NCI-H526 (cell line): ENCODE results near the gene TNNC1.
A peak's percentile ranks its signal among the peaks of the same experiment; 100 is the strongest.

Experiments used
- DNase-seq, 2 experiments: peaks; one replicate each; lab custom pipeline; 2025; lab: John Stamatoyannopoulos, UW

Gene TNNC1

DNA sequence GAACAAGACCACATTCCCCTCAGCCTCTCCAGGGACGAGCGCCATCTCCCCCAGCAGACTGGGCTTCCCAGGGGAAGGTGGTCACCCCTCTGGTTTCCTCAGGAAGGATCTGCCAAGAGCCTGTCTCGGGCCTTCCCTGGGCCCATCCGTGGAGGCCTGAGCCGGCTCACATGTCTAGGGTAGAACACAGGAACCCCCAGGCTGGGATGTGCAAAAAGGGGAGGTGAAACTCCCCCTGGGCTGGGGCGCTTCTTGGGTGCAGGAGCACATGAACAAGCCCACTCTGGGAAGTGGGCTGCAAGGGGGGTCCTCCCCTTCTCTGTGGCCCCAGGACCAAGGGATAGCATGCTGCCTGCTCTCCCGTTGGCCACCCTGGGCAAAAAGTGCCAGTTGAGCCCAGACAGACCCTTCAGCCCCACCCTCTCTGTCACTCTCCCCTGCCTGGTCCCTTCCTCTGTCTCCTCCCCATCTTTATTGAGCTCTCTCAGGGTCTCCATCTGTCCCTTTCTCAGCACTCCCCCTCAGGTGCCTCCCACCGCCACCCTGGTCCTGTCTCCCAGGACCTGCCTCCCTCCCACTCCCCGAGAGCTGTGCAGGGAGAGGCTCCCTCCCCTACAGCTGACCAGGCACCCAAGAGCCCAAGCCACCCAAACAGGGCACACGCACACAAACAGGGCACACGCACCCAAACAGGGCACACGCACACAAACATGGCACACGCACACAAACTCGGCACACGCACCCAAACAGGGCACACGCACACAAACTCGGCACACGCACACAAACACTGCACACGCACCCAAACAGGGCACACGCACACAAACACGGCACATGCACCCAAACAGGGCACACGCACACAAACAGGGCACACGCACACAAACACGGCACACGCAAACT lies 9.8 kb downstream of the TNNC1 start:
- DNase-seq: no peak

DNA sequence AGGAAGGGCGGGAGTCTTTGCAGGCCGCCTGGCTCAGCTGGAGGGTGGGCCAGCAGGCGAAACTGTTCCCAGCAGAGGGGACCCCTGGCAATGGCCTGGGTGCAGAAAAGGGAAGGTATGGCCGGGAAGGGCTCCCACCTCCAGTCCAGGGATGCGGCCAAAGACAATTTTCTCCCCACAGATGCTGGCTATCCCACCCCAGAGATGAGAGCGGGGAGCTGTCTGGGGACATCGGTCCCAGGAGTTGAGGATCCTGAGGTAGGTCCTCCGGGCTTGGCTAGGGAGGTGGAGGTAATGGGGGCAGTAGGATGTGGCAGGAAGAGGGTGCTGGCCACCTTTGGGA lies 10.6 kb downstream of the TNNC1 start:
- no peak for DNase-seq

DNA sequence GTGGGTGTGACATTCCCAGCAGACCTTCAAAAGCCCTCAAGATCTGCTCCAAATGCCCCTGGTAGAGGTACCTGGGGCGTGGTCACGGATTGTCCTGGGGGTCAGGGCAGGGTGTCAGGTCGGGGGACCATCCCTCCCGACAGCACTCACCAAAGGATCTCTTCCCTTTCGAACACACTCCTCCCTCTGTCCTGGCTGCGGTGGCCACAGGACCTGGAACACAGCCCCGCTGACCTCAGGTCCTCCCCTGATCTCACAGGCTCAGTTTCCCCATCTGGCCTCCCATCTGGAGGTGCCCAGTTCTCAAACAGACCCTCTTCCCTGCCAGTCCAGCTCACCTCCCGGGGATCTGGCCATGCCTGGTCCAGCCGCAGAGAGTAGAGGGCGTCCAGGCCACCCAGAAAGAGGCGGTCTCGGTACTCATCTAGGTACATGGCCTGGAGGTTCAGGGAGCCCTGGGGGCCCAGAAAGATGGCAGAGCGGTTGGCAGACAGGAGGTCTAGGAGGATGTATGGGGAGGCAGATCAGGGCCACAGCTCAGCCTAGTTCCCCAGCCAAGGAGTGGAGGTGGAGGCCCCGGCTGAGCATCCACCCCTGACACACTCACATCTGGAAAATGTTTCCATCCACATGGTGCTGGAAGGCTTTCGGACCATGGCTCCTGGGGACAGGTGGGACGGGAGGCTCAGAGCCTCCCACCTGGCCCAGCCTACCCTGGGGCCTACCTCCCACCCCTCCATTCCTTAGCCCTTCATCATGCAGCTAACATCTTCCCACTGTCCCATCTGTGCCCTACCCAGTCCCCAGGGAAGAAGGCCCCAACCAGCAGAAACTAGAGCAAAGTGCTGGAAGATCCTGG lies 11.2 kb downstream of the TNNC1 start:
- no peak for DNase-seq

DNA sequence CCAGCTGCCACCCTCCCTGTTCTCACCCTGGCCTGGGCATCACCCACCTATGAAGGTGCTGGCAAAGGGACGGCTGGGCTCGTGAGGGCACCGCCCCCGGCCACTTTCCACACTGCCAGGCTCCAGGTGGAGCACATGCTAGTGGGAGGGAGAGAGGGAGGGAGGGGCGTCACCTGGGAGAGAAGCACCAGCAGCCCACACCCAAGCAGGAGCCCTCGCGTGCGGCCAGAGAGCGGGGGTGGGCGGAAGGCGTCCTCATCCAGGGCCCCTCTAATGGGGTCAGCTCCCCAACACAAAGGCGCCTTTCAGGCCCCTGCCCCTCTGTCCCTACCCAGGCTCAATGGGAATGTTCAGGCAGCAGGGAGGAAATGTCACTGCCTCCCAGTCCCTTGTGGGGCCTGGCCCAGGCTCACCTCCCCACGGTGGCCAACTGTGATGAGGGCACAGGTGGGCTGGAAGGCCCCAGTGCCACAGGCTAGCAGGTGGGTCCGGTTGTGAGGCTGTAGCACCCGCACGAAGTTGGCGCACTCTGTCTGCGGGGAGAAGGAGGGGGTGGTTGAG lies 12.0 kb downstream of the TNNC1 start:
- DNase-seq: no peak

DNA sequence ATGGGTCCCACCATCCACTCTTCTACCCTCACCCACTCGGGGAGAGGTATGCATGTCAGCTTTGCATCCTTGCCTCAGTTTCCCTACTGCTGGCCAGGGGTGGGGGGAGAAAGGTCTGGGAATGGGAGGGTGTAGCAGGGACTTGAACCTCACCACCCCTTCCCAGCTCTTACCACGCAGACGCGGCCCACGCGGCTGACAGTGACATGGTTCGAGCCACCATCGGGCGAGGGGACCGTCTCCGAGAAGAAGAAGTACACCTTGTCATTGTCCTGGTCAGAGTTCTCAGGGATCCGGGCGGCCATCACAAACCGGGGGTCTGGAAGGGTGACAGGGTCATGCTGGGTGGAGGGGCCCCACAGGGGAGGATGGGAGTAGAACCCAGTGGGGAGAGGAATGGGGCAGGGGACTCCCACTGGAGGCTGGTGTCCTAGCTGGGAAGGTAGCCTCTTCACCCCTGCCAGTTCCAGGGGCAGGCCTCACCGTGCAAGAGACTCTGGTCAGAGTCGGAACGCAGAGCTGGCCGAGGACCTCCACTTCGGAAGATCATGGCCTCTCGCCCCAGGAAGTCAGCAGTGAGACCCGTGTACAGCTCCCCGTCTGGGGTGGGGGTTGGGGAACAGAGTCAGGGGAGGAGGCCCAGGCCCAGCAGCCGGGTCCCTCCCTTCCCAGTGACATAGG lies 12.6 kb downstream of the TNNC1 start:
- DNase-seq: no peak

DNA sequence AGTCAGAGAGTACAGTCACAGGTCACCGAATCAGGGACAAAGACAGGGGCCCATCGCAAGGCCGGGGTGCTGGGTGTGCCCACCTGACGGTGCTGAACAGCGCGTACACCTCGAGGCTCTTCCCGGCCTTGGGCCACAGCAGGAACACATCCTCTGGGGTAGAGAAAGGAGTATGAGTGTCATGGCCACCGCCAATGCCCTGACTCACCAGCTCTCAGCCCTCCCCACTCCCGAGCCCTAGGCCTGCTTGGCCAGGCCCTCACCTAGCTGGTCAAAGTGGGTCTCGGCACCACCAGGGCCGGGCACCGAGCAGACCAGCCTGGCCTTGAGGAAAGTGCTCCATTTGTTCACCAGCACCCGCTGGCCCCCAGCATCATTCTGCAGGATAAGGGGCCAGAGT lies 13.2 kb downstream of the TNNC1 start:
- DNase-seq: no peak

DNA sequence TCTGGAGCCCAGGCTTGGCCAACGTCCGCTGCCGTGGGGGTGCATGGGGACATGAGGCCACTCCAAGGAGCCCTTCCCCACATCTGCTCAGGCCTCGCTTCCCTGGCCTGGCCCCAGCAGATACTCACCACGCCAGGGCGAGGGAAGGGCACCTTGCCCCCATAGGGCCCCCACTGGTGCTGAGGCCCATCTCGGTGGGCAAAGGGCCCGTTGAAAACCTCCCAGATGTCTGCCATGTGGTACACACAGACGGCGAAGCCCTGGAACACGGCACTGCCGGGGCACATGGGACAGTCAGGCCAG lies 13.6 kb downstream of the TNNC1 start:
- DNase-seq: no peak

DNA sequence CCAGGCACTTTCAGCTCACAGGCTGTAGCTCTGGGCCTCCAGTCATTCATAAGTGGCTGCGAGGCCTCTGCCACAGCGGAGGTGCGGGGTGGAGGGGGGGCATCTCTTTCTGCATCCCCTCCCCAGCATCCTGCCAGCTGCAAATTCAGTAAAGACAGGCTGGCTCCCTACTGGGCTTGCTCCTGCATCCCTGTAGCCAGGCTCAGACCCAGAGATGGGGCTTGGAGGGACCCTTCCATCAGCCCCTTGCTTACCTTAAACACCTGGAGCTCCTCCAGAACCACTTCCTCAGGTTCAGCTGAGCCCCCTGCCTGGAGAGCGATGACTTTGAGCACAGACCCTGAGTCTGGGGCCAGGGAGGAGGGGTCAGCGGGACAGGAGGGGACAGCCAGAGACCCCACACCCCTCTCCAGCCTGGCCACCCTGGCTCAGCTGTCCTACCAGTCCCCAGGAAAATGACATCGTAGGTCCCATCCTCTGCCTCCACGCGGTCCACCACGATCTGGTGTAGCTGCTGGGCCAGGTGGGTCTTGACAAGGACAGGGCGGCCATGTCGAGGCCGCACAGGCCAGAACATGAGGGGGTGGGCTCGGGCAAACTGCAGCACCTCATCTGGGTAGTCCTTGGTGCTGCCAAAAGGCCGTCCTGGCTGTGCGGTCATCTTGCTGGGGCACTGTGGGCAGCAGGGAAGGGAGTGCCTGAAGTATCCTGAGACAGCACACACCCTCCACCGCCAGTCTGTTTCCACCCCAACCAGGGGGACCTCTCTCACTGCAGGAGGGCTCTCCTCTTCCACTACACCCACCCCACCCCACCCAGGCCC lies 14.2 kb downstream of the TNNC1 start:
- no peak for DNase-seq

DNA sequence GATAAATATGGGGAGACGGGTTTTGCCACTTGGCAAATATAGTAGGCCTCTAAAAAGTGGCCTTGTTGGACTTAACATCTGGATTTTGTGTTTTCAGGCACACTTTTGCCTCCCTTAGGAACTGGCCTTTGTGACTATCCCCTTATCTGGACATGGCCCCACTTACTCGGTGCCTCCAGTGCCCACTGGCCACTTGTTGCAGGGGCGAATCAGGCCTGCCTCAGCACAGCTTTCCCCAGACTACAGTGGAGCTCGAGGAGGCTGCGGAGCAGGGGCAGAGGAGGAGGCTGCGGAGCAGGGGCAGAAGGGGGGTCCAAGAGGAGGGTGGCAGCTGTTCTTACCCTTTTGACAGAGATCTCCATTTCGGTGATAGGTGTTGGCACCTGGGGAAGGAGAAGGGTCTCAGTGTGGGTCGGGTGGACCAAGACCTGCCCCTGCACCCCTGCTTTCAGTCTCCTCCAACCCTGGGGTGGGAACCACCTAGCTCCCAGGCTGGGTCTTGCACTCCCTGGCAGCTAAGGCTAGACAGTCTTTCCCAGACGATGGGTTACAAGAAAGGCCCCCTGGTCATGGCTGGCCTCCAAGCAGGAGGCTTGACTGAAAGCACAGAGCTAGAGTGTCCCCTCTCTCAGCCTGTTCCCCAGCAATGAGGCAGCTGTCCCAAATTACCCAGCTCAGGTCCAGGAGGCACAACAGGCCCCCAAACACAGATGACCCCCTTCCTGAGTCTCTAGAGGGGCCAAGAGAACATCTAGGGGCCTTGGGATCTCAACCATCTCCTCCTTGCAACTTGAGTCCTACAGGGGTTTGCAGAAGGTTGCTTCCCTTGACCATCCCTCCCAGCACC lies 15.0 kb downstream of the TNNC1 start:
- no peak for DNase-seq

DNA sequence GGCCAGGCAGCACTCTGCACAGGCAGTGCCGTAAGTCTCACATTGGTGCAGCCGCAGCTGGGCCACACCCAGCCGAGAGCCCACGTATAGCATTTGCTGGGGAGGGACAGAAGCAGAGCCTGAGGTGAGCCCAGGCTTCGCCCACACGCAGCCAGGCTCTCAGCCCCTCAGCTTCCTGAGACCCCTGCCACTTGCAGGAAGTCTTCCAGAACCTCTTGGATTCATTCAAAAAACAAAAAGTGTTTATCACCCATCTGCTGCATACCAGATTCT lies 15.8 kb downstream of the TNNC1 start:
- no peak for DNase-seq

DNA sequence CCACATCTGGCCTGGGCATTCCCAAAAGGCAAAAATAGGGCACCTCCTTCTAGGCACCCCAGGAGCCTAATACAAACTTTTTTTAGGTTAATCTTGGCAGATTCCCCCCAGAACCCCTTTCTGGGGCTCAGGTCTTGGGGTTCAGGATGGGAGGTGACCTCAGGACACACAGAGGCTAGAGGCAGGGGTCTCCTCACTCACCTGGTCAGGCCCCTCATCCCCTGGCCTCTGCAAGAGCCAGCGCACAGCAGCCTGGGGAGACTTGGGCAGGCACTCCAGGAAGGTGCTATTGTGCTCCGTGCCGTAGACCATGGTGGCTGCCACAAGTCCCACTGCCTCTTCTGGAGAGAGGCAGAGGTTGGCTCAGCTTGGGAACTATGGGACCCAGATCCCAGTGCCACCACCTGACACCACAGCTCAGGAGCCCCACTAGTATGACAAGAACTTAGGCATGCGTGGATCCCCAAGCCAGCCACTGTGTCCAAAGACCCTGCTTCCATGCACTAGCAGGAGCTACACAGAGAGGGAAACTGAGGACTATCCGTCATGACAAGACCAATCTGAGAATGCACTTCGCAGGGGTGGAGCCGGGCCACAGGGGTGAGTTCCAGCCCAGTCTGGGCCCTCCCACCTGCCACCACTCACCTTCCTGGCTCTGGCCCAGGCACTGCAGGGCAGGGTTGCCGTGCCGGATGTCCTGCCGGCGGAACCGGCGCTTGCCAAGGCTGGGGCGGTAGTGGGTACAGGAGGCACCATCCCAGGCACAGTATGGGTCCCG lies 16.3 kb downstream of the TNNC1 start:
- no peak for DNase-seq

DNA sequence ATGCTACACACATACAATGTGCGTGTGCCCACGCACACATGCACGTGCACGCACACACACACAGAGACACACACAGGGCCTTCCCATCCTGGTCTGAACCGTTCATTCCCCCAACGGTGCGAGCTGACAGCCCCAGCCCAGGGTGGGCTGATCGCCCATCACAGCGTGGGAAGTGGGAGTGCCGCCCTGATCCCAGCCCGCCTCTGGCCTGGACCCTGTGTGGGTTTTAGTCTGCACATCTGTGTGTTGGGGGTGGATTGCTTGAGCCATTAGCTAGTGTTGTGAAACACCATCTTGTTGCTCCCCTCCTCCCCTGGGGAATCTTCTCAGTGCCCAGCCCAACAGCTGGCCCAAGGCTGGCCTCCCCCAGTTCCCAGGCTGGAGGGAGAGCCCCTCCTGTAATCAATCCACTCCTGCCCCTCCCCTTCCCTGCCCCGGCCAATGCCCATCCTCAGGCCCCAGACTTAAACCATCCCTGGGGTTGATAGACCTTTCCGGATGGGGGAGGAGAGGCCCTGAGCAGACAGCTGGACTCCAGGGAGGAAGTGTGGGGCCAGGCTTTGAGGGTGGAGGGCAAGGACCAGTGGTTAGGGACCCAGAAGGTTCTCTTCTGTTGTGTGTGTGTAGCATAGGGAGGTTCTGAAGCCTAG lies 17.2 kb downstream of the TNNC1 start:
- no peak for DNase-seq

DNA sequence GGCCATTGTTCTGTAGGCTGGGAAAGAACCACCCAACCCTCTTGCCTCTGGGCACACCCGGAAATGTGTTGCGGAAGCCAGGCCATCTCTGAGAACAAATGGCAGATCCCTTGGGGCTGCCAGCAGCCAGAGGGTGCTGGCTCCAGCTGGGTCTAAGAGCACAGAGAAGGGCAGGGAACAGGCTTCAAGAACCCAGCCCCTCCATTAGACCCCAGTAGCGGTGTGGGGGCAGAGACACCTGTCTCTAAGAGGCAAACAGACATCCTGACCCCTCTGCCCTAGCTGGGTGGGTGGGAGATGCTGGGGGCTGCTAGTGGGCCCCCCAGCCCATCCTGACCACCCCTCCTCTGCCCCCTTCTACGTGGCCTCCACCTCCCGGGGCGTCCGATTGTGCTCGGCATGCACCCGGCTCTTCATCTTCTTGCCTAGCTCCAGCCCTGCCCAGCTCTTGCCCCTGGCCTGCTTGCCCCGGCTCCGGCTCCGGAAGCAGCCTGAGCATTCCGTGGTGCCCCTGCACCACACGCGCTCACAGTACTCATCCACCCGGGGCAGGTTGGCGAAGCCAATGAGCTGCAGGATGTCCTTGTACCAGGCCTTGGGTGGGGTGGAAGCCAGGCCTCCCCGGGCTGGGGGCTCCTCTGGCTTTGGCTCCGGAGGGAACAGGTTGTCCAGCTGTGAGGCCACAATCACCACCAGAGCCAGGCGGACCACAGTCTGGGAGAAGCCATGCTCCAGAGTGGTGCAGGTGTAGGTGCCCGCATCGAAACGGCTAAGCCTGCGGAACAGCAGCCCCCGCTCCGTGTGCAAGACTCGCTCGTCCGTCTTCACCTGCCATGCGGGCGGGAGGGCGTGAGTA lies 18.4 kb downstream of the TNNC1 start:
- DNase-seq: peak in 1 of 2 experiments; percentile 29

DNA sequence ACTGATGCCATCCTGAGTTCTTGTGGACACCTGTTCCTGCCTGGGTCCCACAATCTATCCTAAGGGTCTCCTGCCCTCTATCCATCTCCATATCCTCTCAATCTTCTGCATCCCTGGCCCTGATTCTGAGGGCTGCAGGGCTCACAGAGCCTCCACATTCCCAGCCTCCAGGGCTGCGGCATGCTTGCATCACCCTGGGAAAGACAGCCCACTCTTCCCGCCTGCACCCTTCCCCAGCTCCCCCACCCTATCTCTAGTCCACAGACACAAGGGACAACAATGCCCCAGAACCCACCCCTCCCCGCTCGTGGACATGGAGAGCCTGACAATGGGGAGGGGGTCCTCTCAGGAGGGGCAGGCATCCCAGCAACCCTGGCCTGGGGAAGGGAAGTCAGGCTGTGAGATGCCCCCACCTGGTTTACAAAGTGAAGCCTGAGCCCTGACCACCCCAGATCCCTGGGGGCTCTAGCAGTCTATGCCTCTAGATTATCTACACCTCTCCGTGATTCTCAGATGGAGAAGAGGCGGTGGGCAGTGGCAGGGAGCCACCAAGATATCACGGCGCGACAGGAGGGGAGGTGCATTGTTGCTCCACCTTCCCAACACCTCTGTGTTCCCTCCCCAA lies 19.2 kb downstream of the TNNC1 start:
- DNase-seq: no peak

DNA sequence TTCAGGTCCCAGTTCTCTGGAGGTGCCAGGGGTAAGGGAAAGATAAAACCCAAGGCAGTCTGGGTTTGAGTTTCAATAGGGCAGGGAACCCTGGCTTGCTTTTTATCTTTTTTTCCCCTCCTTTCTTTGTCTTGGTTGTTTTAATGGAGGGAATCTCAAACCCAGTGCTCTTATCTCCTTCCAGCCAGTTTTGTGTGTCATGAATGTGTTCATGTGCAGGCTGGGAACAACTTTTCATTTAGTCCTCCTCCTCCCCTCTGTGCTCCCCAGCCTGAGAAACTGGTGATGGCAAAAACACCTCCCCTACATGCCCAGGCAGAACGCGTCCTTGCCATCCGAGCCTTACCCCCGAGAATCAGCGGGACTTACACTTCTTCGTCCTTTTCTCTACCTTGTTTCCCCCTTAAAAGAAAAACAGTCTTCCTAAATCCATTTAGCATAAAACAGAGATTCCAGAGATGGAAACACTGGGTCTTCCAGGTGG lies 19.8 kb downstream of the TNNC1 start:
- DNase-seq: no peak

DNA sequence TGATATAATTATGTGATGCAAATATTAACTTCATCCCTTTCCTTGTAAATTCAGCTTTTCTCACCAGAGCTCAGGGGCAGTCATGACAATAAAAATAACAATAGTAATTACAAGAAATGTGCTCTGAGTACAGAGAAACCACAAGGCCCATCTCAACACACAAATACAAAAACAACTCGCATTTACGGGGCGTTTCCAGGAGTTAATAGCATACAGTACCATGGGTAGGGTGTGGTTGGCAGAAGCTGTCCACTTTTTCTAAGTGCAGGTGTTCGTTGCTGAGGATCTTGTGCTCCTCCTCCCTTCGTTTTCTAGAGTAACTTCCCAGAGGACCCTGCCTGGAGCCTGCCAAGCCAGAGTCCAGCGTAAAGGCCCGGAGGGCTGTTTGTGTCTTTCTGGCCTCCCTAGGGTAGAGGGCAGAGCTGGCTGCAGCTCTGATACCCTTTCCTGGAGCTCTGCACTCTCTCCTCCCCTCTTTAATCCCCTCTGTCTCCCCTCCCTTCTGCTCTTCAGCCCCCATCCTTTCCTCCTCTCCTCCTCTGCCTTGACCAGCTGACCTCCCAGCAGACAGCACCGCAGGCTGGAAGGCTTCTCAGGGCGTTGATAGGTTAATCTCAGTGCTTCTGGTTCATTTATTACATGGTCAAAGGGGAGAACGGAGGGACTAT lies 20.4 kb downstream of the TNNC1 start:
- DNase-seq: no peak

DNA sequence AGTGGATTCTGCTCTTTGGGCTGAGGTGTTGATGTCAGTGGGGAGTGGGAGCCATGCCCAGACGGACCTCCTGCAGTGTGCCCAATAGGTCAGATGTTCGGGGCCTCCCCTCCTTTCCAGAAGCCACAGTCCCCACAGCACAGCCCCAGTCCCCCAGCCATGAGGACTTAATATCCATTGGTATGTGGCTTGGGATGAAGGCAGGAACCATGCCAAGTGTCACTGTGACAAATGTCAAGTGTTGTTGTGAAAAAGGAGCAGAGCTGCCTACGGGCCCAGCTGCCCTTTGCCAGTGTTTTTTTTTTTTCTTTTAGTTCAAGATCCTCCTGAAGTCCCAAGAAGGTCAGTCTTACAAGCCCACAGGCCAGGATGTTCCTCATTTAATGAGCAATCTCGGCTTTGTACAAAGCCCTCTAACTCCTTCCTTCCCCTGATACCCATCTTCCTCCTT lies 21.1 kb downstream of the TNNC1 start:
- DNase-seq: no peak
